ENCODE data around the gene SPRED2. TPM values are rescaled to one million over a fixed set of nuclear protein-coding genes. Genes with fewer than 3 reads are reported as not detected.

Gene SPRED2
- total and polyA plus RNA-seq, 2 of the 8 experiments (the other 6 are each of a cell fraction or from before 2014, with no cell fraction given): 15.3 to 22.5 TPM

DNA sequence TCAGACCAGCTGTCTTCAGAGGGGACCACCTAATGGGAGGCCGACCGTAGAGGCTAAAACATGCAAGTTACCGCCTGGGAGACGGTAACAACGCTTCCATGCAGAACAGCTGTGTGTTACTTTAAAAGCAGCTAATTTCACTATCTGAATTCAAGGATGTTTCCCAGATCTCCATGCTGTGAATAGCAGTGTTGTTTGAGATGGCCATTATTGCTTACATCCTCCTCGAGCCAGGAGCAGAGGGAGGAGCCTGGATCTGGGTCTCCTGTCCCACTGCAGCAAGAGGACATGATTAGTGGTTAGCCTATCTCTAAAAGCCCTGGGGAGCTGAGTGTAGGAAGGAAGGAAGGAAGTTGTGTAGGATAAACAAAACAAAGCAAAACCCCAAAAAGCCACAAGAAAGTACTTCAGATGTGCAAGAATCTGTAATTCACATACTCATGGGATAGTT is 153.8 kb downstream of the SPRED2 start:
- no peaks in the 10 kb centered on the region for H3K9me3 ChIP-seq (ENCODE audit: insufficient read depth in 2 of 2, low read depth in 1 of 2, low read length in 1 of 2)
- CTCF ChIA-PET (ENCODE audit: partially characterized antibody): interaction anchor here (0.9 to 1.6 kb wide), 5 partner anchors 15 to 274 kb away, joined by 3 to 4 read pairs (median 3); no protein-coding TSS in a partner anchor
- POLR2A ChIA-PET (ENCODE audit: partially characterized antibody): interaction anchor here (0.9 kb wide), 1 partner anchor 159 kb away, joined by 4 read pairs; no protein-coding TSS in a partner anchor

More for the DNA sequence above, 153.8 kb downstream of the SPRED2 start:
- H3K56ac ChIP-seq (replicated peaks; ENCODE audit: insufficient read length, low read depth, low read length): no peak overlapping the region
- no peak overlapping the region for H2BK20ac ChIP-seq (ENCODE audit: low read length)
- H3K4me2 ChIP-seq (ENCODE audit: insufficient read depth in 1 of 2, low read depth in 2 of 2, low read length in 2 of 2): no peak overlapping the region
- no peak for FAIRE-seq
- H2BK12ac ChIP-seq (ENCODE audit: low read depth, low read length): no peak overlapping the region
- 0 out of 7 replicates have a peak, but pooled peaks cover 0 to 2% (median 0%) of the 10 kb centered on the region in 4 experiments for H3K4me1 ChIP-seq (replicated peaks in 1 of 4; ENCODE audit: control insufficient read depth in 3 of 4, insufficient read depth in 4 of 4, low read length in 3 of 4)
- no peak overlapping the region for H3K4me3 ChIP-seq (ENCODE audit: extremely low read depth in 1 of 4, insufficient read depth in 2 of 4, low read depth in 3 of 4, low read length in 4 of 4)
- no peak overlapping the region for H4K5ac ChIP-seq (ENCODE audit: insufficient read length, low read depth, low read length)
- no peak overlapping the region for H3K14ac ChIP-seq (ENCODE audit: insufficient read length)
- no peak overlapping the region for H3K23ac ChIP-seq (ENCODE audit: insufficient read length)
- H4K91ac ChIP-seq (replicated peaks; ENCODE audit: insufficient read length, low read length): no peak overlapping the region
- no peak overlapping the region for H2AFZ ChIP-seq (ENCODE audit: low read length)
- H3K18ac ChIP-seq (ENCODE audit: extremely low read depth, low read length): no peak overlapping the region
- peaks cover 0 to 16% of the 10 kb centered on the region in 2 experiments for H4K20me1 ChIP-seq (replicated peaks in 1 of 2; ENCODE audit: control insufficient read depth in 1 of 2, insufficient read depth in 2 of 2, low read length in 2 of 2)
- H3K79me1 ChIP-seq (ENCODE audit: low read depth, low read length): no peaks in the 10 kb centered on the region
- DNase-seq (ENCODE audit: low read depth in 1 of 2, low spot score in 2 of 2): no peak
- H3K4ac ChIP-seq (replicated peaks; ENCODE audit: insufficient read length, low read depth, low read length): no peak overlapping the region
- H3K36me3 ChIP-seq (ENCODE audit: control insufficient read depth in 2 of 4, insufficient read depth in 4 of 4, low read length in 3 of 4): no peaks in the 10 kb centered on the region
- H3K27me3 ChIP-seq (replicated peaks in 1 of 4; ENCODE audit: control insufficient read depth in 3 of 4, extremely low read depth in 1 of 4, insufficient read depth in 3 of 4, low read length in 3 of 4): peaks cover 42 to 75% (median 74%) of the 10 kb centered on the region in 4 experiments
- no peak overlapping the region for H2BK15ac ChIP-seq (ENCODE audit: low read length)
- no peak overlapping the region for H4K8ac ChIP-seq (ENCODE audit: extremely low read depth, insufficient read depth, low read length)
- no peak overlapping the region for H2BK5ac ChIP-seq (ENCODE audit: low read depth, low read length)
- WGBS, 2 experiments (ENCODE audit: extremely low coverage in 1 of 2, insufficient coverage in 1 of 2, insufficient read length in 1 of 2, insufficient replicate concordance in 2 of 2, low coverage in 1 of 2, low lambda C conversion rate in 2 of 2, missing lambda C conversion rate in 1 of 2): 85% methylated on average over 6 of the region's 6 CpGs; no CpG with 5 or more reads in 1 of the 2 experiments
- H3K23me2 ChIP-seq (ENCODE audit: low read depth, low read length): no peaks in the 10 kb centered on the region
- no peak overlapping the region for H3K27ac ChIP-seq (ENCODE audit: low read depth, low read length)
- H2BK120ac ChIP-seq (replicated peaks; ENCODE audit: low read depth, low read length): no peak overlapping the region
- no peak for TF ChIP-seq NANOG (IDR thresholded peaks at IDR 0.05; ENCODE audit: insufficient read depth, low read depth, low read length, poor library complexity, severe bottlenecking)
- no peak for TF ChIP-seq RBBP5 (IDR thresholded peaks at IDR 0.05; ENCODE audit: borderline replicate concordance, low read depth, low read length)
- TF ChIP-seq RAD21 (IDR thresholded peaks at IDR 0.05 in 1 of 2, conservative IDR thresholded peaks at IDR 0.05 in 1 of 2; ENCODE audit: low read depth in 2 of 2, low read length in 2 of 2): no peak
- no peak for TF ChIP-seq FOSL1 (IDR thresholded peaks at IDR 0.05; ENCODE audit: insufficient read depth, low read depth, low read length)
- TF ChIP-seq SIN3A (conservative IDR thresholded peaks at IDR 0.05 in 1 of 2, IDR thresholded peaks at IDR 0.05 in 1 of 2; ENCODE audit: low read depth in 1 of 2, low read length in 2 of 2): no peak
- no peak for TF ChIP-seq CTBP2 (IDR thresholded peaks at IDR 0.05; ENCODE audit: borderline replicate concordance, insufficient read depth, insufficient read length, low read length)
- TF ChIP-seq KDM5A (IDR thresholded peaks at IDR 0.05; ENCODE audit: low read length): no peak
- no peak for TF ChIP-seq CEBPB (IDR thresholded peaks at IDR 0.05; ENCODE audit: low read depth, low read length)
- H3K9ac ChIP-seq (replicated peaks in 1 of 4; ENCODE audit: extremely low read depth in 1 of 4, low read depth in 3 of 4, low read length in 3 of 4): no peak overlapping the region
- no peaks in the 10 kb centered on the region for H3K79me2 ChIP-seq (ENCODE audit: control insufficient read depth in 1 of 2, insufficient read depth in 2 of 2, low read length in 2 of 2)
- no peak overlapping the region for H2AK5ac ChIP-seq (ENCODE audit: low read depth, low read length)

Data from H1 (cell line).